GM12891 (cell line): Measurements from ENCODE around the gene PEPD. TPM values are rescaled to one million over a fixed set of nuclear protein-coding genes. Genes with fewer than 3 reads are reported as not detected.
"Not testable (repeated sequence)": the region's sequence is repeated elsewhere in the genome, so short reads cannot be mapped to it uniquely, and the experiment has no call there.

Source experiments
- DNase-seq: peaks from one replicate; pipeline ENCODE4 v3.0.0; 2011; ENCODE audit warnings: low spot score; ENCODE audit not compliant: insufficient read length
- FAIRE-seq: peaks from 2 replicates; lab custom pipeline; 2011; peaks lifted over from hg19 to GRCh38; lab: Jason Lieb, UNC
- PAX5 ChIP-seq: IDR thresholded peaks from 2 replicates; pipeline ENCODE4 v1.6.1; 2011; ENCODE audit warnings: low read length, moderate library complexity, mild to moderate bottlenecking; ENCODE audit not compliant: insufficient read depth, severe bottlenecking
- POLR2A ChIP-seq: IDR thresholded peaks from 2 replicates; pipeline ENCODE4 v1.6.1; 2011; ENCODE audit warnings: low read depth, low read length, control low read depth
- POLR2AphosphoS5 ChIP-seq: IDR thresholded peaks from 2 replicates; pipeline ENCODE4 v1.6.1; 2011; ENCODE audit warnings: low read depth, low read length, control low read depth
- POU2F2 ChIP-seq: IDR thresholded peaks from 2 replicates; pipeline ENCODE4 v1.6.1; 2011; ENCODE audit warnings: low read depth, mild to moderate bottlenecking, control low read depth, low read length, moderate library complexity
- SPI1 ChIP-seq: IDR thresholded peaks from 2 replicates; pipeline ENCODE4 v1.6.1; 2011; ENCODE audit warnings: low read depth, low read length, control low read depth
- TAF1 ChIP-seq: IDR thresholded peaks from 2 replicates; pipeline ENCODE4 v1.6.1; 2011; ENCODE audit warnings: low read depth, low read length, control low read depth
- polyA plus RNA-seq: library from polyadenylated mRNA; unstranded; fragments of >200 nt; gene quantifications from one replicate; pipeline ENCODE4 v1.2.1, GENCODE V29; 2012; ENCODE audit warnings: low read depth, missing spikeins, inconsistent platforms; ENCODE audit not compliant: missing spikeins

Gene PEPD
- 19.9 TPM for polyA plus RNA-seq

- TF ChIP-seq POU2F2 (no peak), PAX5 (no peak), POLR2A (peak; percentile 74), POLR2AphosphoS5 (0 out of 2 replicates have a peak, but pooled peaks have one; percentile 29), TAF1 (peak; percentile 88), SPI1 (no peak)
- peak; percentile 87 for FAIRE-seq
- peak; percentile 100 for DNase-seq
Measured at GRCh38 chr19:33521480-33522370, at the start of gene PEPD. Gene PEPD (minus strand): TSS chr19:33521791. CDS start chr19:33521760, 31 bp downstream.

GRCh38 chr19:33569821-33570220 lies 48.2 kb upstream of the PEPD start:
- TF ChIP-seq POLR2AphosphoS5 (no peak), POLR2A (no peak), TAF1 (no peak), SPI1 (no peak), PAX5 (no peak), POU2F2 (no peak)
- DNase-seq (no peak), FAIRE-seq (no peak)

- FAIRE-seq (no peak), DNase-seq (no peak)
- no peak for TF ChIP-seq SPI1
Measured at GRCh38 chr19:33568706-33569105, 47.1 kb upstream of the PEPD start.

- FAIRE-seq, result no peak
- TF ChIP-seq TAF1 (no peak), POU2F2 (no peak), POLR2AphosphoS5 (no peak), POLR2A (no peak), PAX5 (no peak), SPI1 (no peak)
- DNase-seq, result no peak
Measured at GRCh38 chr19:33564836-33565338, 43.3 kb upstream of the PEPD start.

GRCh38 chr19:33562636-33563035 lies 41.0 kb upstream of the PEPD start:
- no peak for FAIRE-seq
- DNase-seq, result no peak
- TF ChIP-seq SPI1 (no peak), POLR2AphosphoS5 (no peak)

- not testable (repeated sequence) for FAIRE-seq, DNase-seq
Measured at GRCh38 chr19:33561666-33562065, 40.1 kb upstream of the PEPD start.

GRCh38 chr19:33561261-33561660 lies 39.7 kb upstream of the PEPD start:
- FAIRE-seq, result no peak
- DNase-seq, result no peak
- no peak for TF ChIP-seq TAF1
- TF ChIP-seq POLR2A, result no peak
- TF ChIP-seq SPI1, result no peak
- TF ChIP-seq PAX5, result no peak
- TF ChIP-seq POLR2AphosphoS5, result no peak
- no peak for TF ChIP-seq POU2F2

- DNase-seq (no peak), FAIRE-seq (no peak)
- no peak for TF ChIP-seq POU2F2
- no peak for TF ChIP-seq POLR2A
- no peak for TF ChIP-seq PAX5
- no peak for TF ChIP-seq SPI1
- TF ChIP-seq TAF1, result no peak
Measured at GRCh38 chr19:33559996-33560395, 38.4 kb upstream of the PEPD start.

DNA sequence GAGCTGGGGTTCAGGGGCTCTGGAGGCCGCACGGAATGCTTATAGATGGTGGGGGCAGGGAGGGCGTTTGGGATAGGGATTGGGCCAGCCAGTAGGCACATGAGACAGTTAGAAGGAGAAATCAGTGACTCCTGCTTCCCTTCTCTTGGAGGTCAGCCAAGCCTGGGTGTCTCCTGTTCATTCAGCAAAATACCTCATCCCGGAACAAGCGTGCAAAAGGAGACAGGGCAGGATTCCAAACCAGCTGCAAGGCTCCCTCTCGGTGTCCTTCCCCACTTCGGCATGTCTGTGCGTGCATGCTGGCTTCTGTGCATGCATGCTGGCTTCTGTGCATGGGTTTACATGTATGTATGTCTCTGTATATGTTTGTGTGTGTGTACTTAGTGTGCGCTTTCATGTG lies 37.3 kb upstream of the PEPD start:
- TF ChIP-seq POLR2AphosphoS5, result no peak
- TF ChIP-seq PAX5, result no peak
- no peak for TF ChIP-seq POU2F2
- TF ChIP-seq TAF1, result no peak
- TF ChIP-seq SPI1, result no peak
- no peak for TF ChIP-seq POLR2A
- FAIRE-seq, result no peak
- DNase-seq, result no peak

GRCh38 chr19:33558151-33558550 lies 36.6 kb upstream of the PEPD start:
- TF ChIP-seq PAX5 (no peak), TAF1 (no peak), POLR2AphosphoS5 (no peak), SPI1 (no peak), POU2F2 (no peak), POLR2A (no peak)
- no peak for DNase-seq
- no peak for FAIRE-seq
